ENCODE data around the gene RIC3.

- TF ChIP-seq ZNF274 (IDR thresholded peaks at IDR 0.05; ENCODE audit: low read depth, low read length), result no peak
- TF ChIP-seq SRF (IDR thresholded peaks at IDR 0.05; ENCODE audit: low read depth), result no peak
- no peak for TF ChIP-seq MAX (IDR thresholded peaks at IDR 0.05)
- no peak for TF ChIP-seq CTCF (IDR thresholded peaks at IDR 0.05 in 2 of 3, conservative IDR thresholded peaks at IDR 0.05 in 1 of 3; ENCODE audit: borderline replicate concordance in 1 of 3, insufficient read depth in 1 of 3, low read depth in 2 of 3, low read length in 2 of 3)
These were observed 63.7 kb downstream of the RIC3 start for GRCh38 chr11:8105133-8105532.
